Hepatocyte (in vitro differentiated cells): ENCODE results near the gene DGKG.

Experiments used
- EZH2 ChIP-seq: fragments of 200-600 bp; sonication (generic); IDR thresholded peaks from 2 replicates; pipeline ENCODE4 v1.6.1; 2016; ENCODE audit warnings: antibody characterized with exemption, mild to moderate bottlenecking, borderline replicate concordance
- TF ChIP-seq, protein P1 (sequence below): fragments of 200-600 bp; sonication (generic); IDR thresholded peaks from 2 replicates; pipeline ENCODE4 v1.5.1; 2016; ENCODE audit warnings: antibody characterized with exemption, mild to moderate bottlenecking; ENCODE audit not compliant: poor library complexity

DNA sequence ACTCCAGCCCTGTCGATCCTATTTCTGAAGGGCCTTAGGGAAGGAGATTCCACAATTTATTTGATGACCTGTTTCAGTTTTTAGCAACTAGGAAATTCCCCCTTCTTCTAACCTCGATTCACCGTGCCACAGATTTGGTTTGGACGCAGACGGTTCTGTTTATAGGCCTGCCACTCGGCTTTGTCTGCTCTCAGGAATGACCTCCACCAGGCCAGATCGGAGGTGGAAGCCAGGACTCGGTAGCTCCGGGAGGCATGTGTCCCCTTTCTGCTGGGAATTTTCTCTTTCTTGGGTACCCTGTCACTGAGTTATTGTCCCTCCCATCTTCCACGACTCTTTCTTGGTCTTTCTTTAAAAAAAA, 167.6 kb downstream of the DGKG start:
- TF ChIP-seq EZH2 = no peak
- TF ChIP-seq, protein P1, sequence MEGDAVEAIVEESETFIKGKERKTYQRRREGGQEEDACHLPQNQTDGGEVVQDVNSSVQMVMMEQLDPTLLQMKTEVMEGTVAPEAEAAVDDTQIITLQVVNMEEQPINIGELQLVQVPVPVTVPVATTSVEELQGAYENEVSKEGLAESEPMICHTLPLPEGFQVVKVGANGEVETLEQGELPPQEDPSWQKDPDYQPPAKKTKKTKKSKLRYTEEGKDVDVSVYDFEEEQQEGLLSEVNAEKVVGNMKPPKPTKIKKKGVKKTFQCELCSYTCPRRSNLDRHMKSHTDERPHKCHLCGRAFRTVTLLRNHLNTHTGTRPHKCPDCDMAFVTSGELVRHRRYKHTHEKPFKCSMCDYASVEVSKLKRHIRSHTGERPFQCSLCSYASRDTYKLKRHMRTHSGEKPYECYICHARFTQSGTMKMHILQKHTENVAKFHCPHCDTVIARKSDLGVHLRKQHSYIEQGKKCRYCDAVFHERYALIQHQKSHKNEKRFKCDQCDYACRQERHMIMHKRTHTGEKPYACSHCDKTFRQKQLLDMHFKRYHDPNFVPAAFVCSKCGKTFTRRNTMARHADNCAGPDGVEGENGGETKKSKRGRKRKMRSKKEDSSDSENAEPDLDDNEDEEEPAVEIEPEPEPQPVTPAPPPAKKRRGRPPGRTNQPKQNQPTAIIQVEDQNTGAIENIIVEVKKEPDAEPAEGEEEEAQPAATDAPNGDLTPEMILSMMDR = no peak
